ENCODE results near the gene OBSL1.

- TF ChIP-seq ZNF274 (IDR thresholded peaks at IDR 0.05; ENCODE audit: low read depth, low read length) (no peak), YY1 (IDR thresholded peaks at IDR 0.05; ENCODE audit: insufficient read depth, insufficient read length) (no peak)
Observed at GRCh38 chr2:219572237-219573001, 1.1 kb upstream of the OBSL1 start, which contains the start of gene INHA.
